Activated naive CD4-positive, alpha-beta T cell treated with anti-CD3 and anti-CD28 coated beads for 36 hours (primary cell): ENCODE measurements around the gene CERT1. TPM values are rescaled to one million over a fixed set of nuclear protein-coding genes. Genes with fewer than 3 reads are reported as not detected.

Source experiments
- CTCF ChIA-PET: fragments of 350-600 bp; sonication (Branson Sonifier 250); formaldehyde crosslinking; loops from one replicate; lab custom pipeline; 2021; ENCODE audit warnings: antibody characterized with exemption; lab: Charles Lee
- DNase-seq: peaks from one replicate; pipeline ENCODE4 v3.0.0-alpha.2; 2020
- H3K27ac Mint-ChIP-seq: one replicate; pipeline ENCODE4 v1.8.0; 2021; ENCODE audit warnings: mild to moderate bottlenecking, mixed read lengths
- H3K27me3 Mint-ChIP-seq: one replicate; pipeline ENCODE4 v1.8.0; 2021; ENCODE audit warnings: low read depth, mixed read lengths
- H3K36me3 Mint-ChIP-seq: one replicate; pipeline ENCODE4 v1.8.0; 2021; ENCODE audit warnings: low read depth, mixed read lengths
- H3K4me1 Mint-ChIP-seq: one replicate; pipeline ENCODE4 v1.8.0; 2021; ENCODE audit warnings: low read depth, mixed read lengths
- H3K4me3 Mint-ChIP-seq: one replicate; pipeline ENCODE4 v1.8.0; 2021; ENCODE audit warnings: mild to moderate bottlenecking, moderate library complexity, mixed read lengths
- H3K9me3 Mint-ChIP-seq: one replicate; pipeline ENCODE4 v1.8.0; 2021; ENCODE audit warnings: mixed read lengths
- intact Hi-C: fragments of 100-400 bp; cut with micrococcal nuclease; formaldehyde crosslinking; loops from one replicate; pipeline ENCODE4 v1.15.1; 2023
- total RNA-seq, 2 experiments: library from RNA; stranded (reverse); gene quantifications; one replicate each; pipeline ENCODE4 v1.2.3, GENCODE V29; 2021

Gene CERT1
- total RNA-seq, 2 experiments from 2014 or later = 17.1 to 18.5 TPM

GRCh38 chr5:75380099-75380498, 131.3 kb downstream of the CERT1 start:
- Mint-ChIP-seq H3K4me1 (no peaks in the 10 kb centered on the region), H3K9me3 (no peaks in the 10 kb centered on the region), H3K27me3 (no peaks in the 10 kb centered on the region), H3K4me3 (no peak overlapping the region), H3K27ac (no peak overlapping the region), H3K36me3 (peaks cover 11% of the 10 kb centered on the region)
- CTCF ChIA-PET = no interaction called here
- no peak for DNase-seq
- intact Hi-C loops = no loop called here

GRCh38 chr5:75375414-75375813, 136.0 kb downstream of the CERT1 start:
- no peaks in the 10 kb centered on the region for H3K4me1 Mint-ChIP-seq
- no peak overlapping the region for H3K27ac Mint-ChIP-seq
- no peaks in the 10 kb centered on the region for H3K27me3 Mint-ChIP-seq
- H3K36me3 Mint-ChIP-seq = peaks cover 4% of the 10 kb centered on the region
- H3K9me3 Mint-ChIP-seq = no peaks in the 10 kb centered on the region
- no peak overlapping the region for H3K4me3 Mint-ChIP-seq
- intact Hi-C loops = no loop called here
- CTCF ChIA-PET = interaction anchor here (0.6 kb wide), 1 partner anchor 11 kb away, joined by 4 read pairs; no protein-coding TSS in a partner anchor
- DNase-seq = no peak

GRCh38 chr5:75374394-75374814, 137.0 kb downstream of the CERT1 start:
- Mint-ChIP-seq H3K36me3 (peaks cover 4% of the 10 kb centered on the region), H3K27me3 (no peaks in the 10 kb centered on the region), H3K4me1 (no peaks in the 10 kb centered on the region), H3K4me3 (no peak overlapping the region), H3K27ac (no peak overlapping the region), H3K9me3 (no peaks in the 10 kb centered on the region)
- no peak for DNase-seq
- CTCF ChIA-PET = interaction anchor here (0.7 kb wide), 1 partner anchor 358 kb away, joined by 3 read pairs; no protein-coding TSS in a partner anchor
- intact Hi-C loops = no loop called here

DNA sequence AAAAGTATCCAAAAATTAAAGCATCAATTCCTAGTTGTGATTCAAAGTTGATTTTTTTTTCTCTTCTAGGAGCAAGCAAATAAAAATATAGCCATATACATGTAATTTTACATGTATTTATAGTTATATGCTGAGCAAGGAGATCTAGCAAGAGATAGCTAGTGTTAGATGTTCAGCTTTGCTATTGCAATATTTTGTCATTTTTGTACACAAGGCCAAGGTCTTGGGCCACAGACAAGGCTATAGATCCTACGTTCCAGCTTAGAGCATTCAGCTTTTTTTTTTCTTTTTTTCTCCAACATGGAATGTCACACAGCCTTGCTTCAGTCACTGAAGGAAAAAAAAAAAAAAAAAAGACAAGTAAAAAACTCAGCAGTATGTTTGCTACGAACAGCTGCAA, 137.6 kb downstream of the CERT1 start:
- Mint-ChIP-seq H3K4me1 (no peaks in the 10 kb centered on the region), H3K9me3 (no peaks in the 10 kb centered on the region), H3K27me3 (no peaks in the 10 kb centered on the region), H3K36me3 (peaks cover under 1% of the 10 kb centered on the region), H3K4me3 (no peak overlapping the region), H3K27ac (no peak overlapping the region)
- intact Hi-C loops = no loop called here
- DNase-seq = no peak
- CTCF ChIA-PET = interaction anchor here (0.7 kb wide), 1 partner anchor 358 kb away, joined by 3 read pairs; no protein-coding TSS in a partner anchor

DNA sequence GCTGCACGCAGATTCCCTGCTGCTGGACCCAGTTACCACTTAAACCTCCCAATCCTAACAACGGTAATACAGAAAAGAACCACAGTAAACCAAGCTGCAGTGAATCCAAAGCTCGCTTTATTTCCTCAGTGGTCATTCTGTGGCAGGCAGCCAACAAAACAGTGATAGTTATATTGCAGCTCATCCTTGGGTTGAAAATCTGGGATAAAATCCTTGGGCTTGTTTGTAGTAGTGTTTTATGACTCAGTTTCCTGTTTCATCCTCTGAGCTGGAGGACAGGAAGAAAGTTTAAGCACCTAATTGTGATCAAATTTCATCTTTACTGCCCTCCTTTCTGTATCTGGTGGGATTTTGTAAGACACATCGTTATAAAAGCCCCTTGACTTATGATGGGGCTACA, 143.0 kb downstream of the CERT1 start:
- H3K36me3 Mint-ChIP-seq = no peaks in the 10 kb centered on the region
- H3K27ac Mint-ChIP-seq = no peak overlapping the region
- peaks cover 6% of the 10 kb centered on the region for H3K4me1 Mint-ChIP-seq
- no peaks in the 10 kb centered on the region for H3K9me3 Mint-ChIP-seq
- no peak overlapping the region for H3K4me3 Mint-ChIP-seq
- H3K27me3 Mint-ChIP-seq = no peaks in the 10 kb centered on the region
- intact Hi-C loops = no loop called here
- CTCF ChIA-PET = interaction anchor here (0.7 kb wide), 1 partner anchor 13 kb away, joined by 3 read pairs; no protein-coding TSS in a partner anchor
- no peak for DNase-seq

DNA sequence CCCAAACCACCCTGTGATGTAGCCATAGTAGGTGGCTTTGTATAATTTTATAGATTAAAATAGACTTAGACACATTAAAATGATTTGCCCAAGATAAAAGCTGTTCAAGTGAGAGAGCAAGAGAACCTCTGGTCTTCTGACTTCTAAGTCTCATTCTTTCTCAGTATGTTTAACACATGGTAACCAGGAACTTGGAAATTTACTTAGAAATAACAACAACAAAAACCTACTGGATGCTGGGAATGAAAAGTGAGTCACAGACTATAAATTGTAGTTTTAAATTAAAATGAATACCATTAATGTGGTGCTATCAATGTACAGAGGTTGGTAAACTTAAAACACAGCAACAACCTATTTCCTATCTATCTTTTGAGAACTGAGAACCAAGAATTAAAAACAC, 144.0 kb downstream of the CERT1 start:
- DNase-seq = no peak
- intact Hi-C loops = no loop called here
- H3K4me1 Mint-ChIP-seq = peaks cover 6% of the 10 kb centered on the region
- CTCF ChIA-PET = no interaction called here
- no peaks in the 10 kb centered on the region for H3K36me3 Mint-ChIP-seq
- no peak overlapping the region for H3K27ac Mint-ChIP-seq
- no peaks in the 10 kb centered on the region for H3K27me3 Mint-ChIP-seq
- H3K4me3 Mint-ChIP-seq = no peak overlapping the region
- H3K9me3 Mint-ChIP-seq = no peaks in the 10 kb centered on the region

DNA sequence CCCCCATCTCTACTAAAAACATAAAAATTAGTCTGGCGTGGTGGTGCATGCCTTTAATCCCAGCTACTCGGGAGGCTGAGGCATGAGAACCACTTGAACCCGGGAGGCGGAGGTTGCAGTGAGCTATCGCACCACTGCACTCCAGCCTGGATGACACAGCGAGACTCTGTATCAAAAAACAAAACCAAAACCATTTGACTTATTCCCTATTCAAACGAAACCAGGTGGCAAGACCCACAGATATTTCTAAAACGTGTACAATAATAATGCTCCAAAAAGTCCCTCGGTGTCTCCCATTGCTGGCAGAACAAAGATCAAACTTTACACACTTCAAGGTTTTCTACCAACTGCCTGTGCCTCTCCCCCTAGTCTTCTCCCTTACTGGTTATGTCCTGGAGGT, 144.6 kb downstream of the CERT1 start:
- CTCF ChIA-PET = interaction anchor here (1.0 to 1.3 kb wide), 2 partner anchors 25 to 314 kb away, joined by 3 to 4 read pairs; no protein-coding TSS in a partner anchor
- H3K4me3 Mint-ChIP-seq = no peak overlapping the region

GRCh38 chr5:75365740-75366139, 145.7 kb downstream of the CERT1 start:
- no peak overlapping the region for H3K27ac Mint-ChIP-seq

More for the DNA sequence above, 144.6 kb downstream of the CERT1 start:
- no peaks in the 10 kb centered on the region for H3K27me3 Mint-ChIP-seq
- H3K27ac Mint-ChIP-seq = no peak overlapping the region
- H3K9me3 Mint-ChIP-seq = no peaks in the 10 kb centered on the region
- H3K4me1 Mint-ChIP-seq = peaks cover 6% of the 10 kb centered on the region
- DNase-seq = no peak
- no peaks in the 10 kb centered on the region for H3K36me3 Mint-ChIP-seq
- intact Hi-C loops = no loop called here

GRCh38 chr5:75364571-75365280, 146.7 kb downstream of the CERT1 start:
- peaks cover 6% of the 10 kb centered on the region for H3K4me1 Mint-ChIP-seq
- H3K4me3 Mint-ChIP-seq = no peak overlapping the region
- no peak for DNase-seq
- no peak overlapping the region for H3K27ac Mint-ChIP-seq
- H3K36me3 Mint-ChIP-seq = peaks cover 9% of the 10 kb centered on the region
- H3K27me3 Mint-ChIP-seq = no peaks in the 10 kb centered on the region
- H3K9me3 Mint-ChIP-seq = no peaks in the 10 kb centered on the region
- CTCF ChIA-PET = interaction anchor here (0.6 to 1.1 kb wide), 3 partner anchors 11 to 128 kb away, joined by 3 to 6 read pairs (median 4); partner anchors contain the start of gene ANKRD31
- intact Hi-C loops = no loop called here

More at GRCh38 chr5:75365740-75366139, 145.7 kb downstream of the CERT1 start:
- no peak for DNase-seq
- Mint-ChIP-seq H3K27me3 (no peaks in the 10 kb centered on the region), H3K4me1 (peaks cover 6% of the 10 kb centered on the region), H3K4me3 (no peak overlapping the region), H3K36me3 (peaks cover under 1% of the 10 kb centered on the region), H3K9me3 (no peaks in the 10 kb centered on the region)
- intact Hi-C loops = no loop called here
- CTCF ChIA-PET = interaction anchor here (0.7 to 1.3 kb wide), 4 partner anchors 14 to 1409 kb away, joined by 3 to 4 read pairs (median 4); no protein-coding TSS in a partner anchor

DNA sequence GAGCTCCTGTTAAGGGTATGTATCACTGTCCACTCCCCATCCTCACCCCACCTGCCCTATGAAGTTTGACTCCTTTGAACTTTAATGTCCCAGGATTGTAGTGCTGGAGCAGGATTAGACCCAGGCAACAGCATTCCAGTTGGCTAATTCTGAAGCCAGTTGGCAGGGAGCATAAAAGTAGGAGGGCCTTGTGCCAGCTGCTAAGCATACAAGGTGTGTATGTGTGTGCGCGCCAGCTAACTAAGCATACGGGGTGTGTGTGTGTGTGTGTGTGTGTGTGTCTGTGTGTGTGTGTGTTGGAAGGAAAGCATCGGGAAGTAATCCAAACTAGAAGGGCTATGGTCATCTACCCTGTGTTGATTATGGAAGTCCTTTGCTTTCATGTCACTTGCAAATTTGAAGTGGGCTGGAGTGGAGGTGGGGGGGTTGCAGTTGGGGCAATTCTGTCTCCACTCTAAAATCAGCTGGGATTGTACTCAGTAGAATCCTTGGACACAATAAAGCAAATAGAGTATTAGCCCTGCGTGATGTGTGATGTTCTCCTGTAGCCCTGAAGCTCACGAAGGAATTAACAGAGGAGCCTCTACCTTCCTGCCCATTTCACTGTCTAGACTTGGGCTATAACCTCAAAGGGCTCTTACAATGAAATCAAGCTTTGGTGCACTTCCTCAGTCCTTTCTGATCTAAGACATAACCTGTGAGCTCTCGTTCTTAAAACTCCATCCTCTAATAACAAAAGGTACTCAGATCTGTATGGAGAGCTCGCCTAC, 147.5 kb downstream of the CERT1 start:
- H3K27ac Mint-ChIP-seq = no peak overlapping the region
- no peaks in the 10 kb centered on the region for H3K27me3 Mint-ChIP-seq
- no peaks in the 10 kb centered on the region for H3K9me3 Mint-ChIP-seq
- intact Hi-C loops = no loop called here
- DNase-seq = no peak
- peaks cover 12% of the 10 kb centered on the region for H3K36me3 Mint-ChIP-seq
- no peak overlapping the region for H3K4me3 Mint-ChIP-seq
- CTCF ChIA-PET = interaction anchor here (1.1 kb wide), 1 partner anchor 127 kb away, joined by 6 read pairs; the partner anchor contains the start of gene ANKRD31
- H3K4me1 Mint-ChIP-seq = peaks cover 6% of the 10 kb centered on the region

- H3K36me3 Mint-ChIP-seq = peaks cover 14% of the 10 kb centered on the region
- H3K27me3 Mint-ChIP-seq = no peaks in the 10 kb centered on the region
- CTCF ChIA-PET = no interaction called here
- no peak for DNase-seq
- intact Hi-C loops = no loop called here
- no peak overlapping the region for H3K4me3 Mint-ChIP-seq
- H3K4me1 Mint-ChIP-seq = peaks cover 6% of the 10 kb centered on the region
- H3K27ac Mint-ChIP-seq = no peak overlapping the region
- no peaks in the 10 kb centered on the region for H3K9me3 Mint-ChIP-seq
These were observed 148.3 kb downstream of the CERT1 start for GRCh38 chr5:75363111-75363510.

GRCh38 chr5:75362474-75362975, 148.9 kb downstream of the CERT1 start:
- CTCF ChIA-PET = no interaction called here
- intact Hi-C loops = no loop called here
- H3K4me1 Mint-ChIP-seq = peaks cover 6% of the 10 kb centered on the region
- no peaks in the 10 kb centered on the region for H3K27me3 Mint-ChIP-seq
- no peaks in the 10 kb centered on the region for H3K9me3 Mint-ChIP-seq
- H3K27ac Mint-ChIP-seq = no peak overlapping the region
- H3K4me3 Mint-ChIP-seq = no peak overlapping the region
- peaks cover 16% of the 10 kb centered on the region for H3K36me3 Mint-ChIP-seq
- DNase-seq = no peak
